ENCODE measurements around the gene OARD1. TPM values are rescaled to one million over a fixed set of nuclear protein-coding genes. Genes with fewer than 3 reads are reported as not detected.

Gene OARD1
- total RNA-seq, 1 experiment from 2014 or later = 30.8 TPM

- Histone ChIP-seq H3K36me3 (peaks cover 15% of the 10 kb centered on the region), H3K4me3 (no peak overlapping the region), H3K27ac (no peak overlapping the region), H3K9me3 (replicated peaks) (no peaks in the 10 kb centered on the region), H3K27me3 (no peaks in the 10 kb centered on the region), H3K4me1 (peaks cover 6% of the 10 kb centered on the region; the same call in 1 of the 2 replicates)
- no peak for DNase-seq
Observed at GRCh38 chr6:41064841-41065240, 7.3 kb downstream of the OARD1 start.

DNA sequence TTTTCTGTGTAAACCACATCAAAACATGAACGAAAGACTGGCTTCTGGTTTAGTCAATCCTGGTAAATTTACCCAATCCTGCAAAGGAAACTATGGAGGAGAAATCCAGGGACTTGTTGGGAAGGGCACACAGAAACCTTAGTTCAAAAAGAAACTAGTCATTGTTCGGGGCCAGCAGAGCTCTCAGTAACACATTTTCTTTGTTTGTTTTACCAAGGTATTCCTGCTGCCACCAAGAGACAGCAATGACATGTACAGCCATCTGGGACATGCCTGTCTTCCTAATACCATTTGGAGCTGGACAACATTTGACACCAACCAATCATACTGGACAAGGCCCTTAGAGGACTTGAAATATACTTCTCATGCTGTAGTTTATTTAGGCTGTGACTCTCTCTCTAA lies 8.3 kb downstream of the OARD1 start:
- DNase-seq = peak; percentile 38 to 69
- H3K36me3 ChIP-seq = peaks cover 15% of the 10 kb centered on the region
- H3K4me3 ChIP-seq = no peak overlapping the region
- no peaks in the 10 kb centered on the region for H3K9me3 ChIP-seq (replicated peaks)
- H3K27ac ChIP-seq = peak overlapping the region; percentile 21; the same call in 1 of the 2 replicates
- H3K27me3 ChIP-seq = no peaks in the 10 kb centered on the region
- H3K4me1 ChIP-seq = peaks cover 6% of the 10 kb centered on the region; the same call in 1 of the 2 replicates

DNA sequence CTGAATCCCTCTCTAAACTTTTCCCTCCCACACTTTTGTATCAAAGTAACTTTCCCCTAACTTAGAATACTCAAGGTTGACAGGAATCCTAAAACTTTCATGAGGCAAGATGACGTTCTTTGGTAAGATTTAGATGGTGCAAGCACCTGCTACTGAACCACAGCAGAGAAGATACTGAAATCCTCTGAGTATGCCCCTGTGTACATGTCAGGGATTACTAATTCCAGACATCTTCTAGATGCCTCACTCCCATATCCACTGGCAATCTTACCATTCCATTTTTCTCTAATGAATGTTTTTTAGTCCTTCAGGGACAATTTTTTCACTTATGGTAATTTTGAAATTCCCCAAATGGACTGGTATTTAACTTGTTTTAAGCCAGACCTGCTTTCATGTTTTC lies 10.1 kb downstream of the OARD1 start:
- peaks cover 6% of the 10 kb centered on the region; the same call in 1 of the 2 replicates for H3K4me1 ChIP-seq
- no peaks in the 10 kb centered on the region for H3K27me3 ChIP-seq
- no peak overlapping the region for H3K4me3 ChIP-seq
- H3K9me3 ChIP-seq (replicated peaks) = no peaks in the 10 kb centered on the region
- peaks cover 13% of the 10 kb centered on the region for H3K36me3 ChIP-seq
- no peak for DNase-seq
- H3K27ac ChIP-seq = no peak overlapping the region

DNA sequence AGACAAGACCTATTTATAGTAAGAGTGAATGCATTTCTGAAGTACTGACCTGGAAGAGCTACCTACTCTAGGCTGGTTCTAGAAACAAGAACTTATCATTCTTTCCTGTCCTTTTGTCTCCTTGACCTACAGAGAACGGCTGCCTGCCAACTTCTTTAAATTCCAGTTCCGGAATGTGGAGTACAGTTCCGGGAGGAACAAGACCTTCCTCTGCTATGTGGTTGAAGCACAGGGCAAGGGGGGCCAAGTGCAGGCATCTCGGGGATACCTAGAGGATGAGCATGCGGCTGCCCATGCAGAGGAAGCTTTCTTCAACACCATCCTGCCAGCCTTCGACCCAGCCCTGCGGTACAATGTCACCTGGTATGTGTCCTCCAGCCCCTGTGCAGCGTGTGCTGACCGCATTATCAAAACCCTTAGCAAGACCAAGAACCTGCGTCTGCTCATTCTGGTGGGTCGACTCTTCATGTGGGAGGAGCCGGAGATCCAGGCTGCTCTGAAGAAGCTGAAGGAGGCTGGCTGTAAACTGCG lies 10.9 kb downstream of the OARD1 start:
- peaks cover 6% of the 10 kb centered on the region; the same call in 1 of the 2 replicates for H3K4me1 ChIP-seq
- H3K27me3 ChIP-seq = no peaks in the 10 kb centered on the region
- DNase-seq = no peak
- no peaks in the 10 kb centered on the region for H3K9me3 ChIP-seq (replicated peaks)
- H3K4me3 ChIP-seq = no peak overlapping the region
- no peak overlapping the region for H3K27ac ChIP-seq
- peaks cover 12% of the 10 kb centered on the region for H3K36me3 ChIP-seq

DNA sequence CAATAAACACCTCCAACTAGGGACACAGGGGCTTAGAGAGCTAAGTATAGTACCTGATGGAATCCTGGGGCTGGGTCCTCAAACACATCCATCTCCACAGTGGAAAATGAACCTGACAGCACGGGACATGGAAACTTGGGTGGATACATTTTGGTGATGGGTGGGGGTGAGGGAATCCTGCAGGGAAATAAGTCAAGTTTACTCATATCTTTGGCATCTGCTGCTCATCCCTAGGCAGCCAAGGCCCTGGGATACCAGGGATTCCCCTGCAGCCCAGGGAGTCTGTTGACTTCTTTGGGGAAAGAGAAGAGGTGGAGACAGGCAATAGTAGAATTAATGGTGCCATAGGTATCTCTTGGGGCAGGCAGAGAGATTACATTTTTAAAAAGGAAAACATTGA lies 12.6 kb downstream of the OARD1 start:
- no peaks in the 10 kb centered on the region for H3K9me3 ChIP-seq (replicated peaks)
- DNase-seq = no peak
- no peak overlapping the region for H3K27ac ChIP-seq
- H3K4me1 ChIP-seq = peaks cover 20% of the 10 kb centered on the region
- H3K27me3 ChIP-seq = no peaks in the 10 kb centered on the region
- peaks cover 10% of the 10 kb centered on the region for H3K36me3 ChIP-seq
- H3K4me3 ChIP-seq = no peak overlapping the region

DNA sequence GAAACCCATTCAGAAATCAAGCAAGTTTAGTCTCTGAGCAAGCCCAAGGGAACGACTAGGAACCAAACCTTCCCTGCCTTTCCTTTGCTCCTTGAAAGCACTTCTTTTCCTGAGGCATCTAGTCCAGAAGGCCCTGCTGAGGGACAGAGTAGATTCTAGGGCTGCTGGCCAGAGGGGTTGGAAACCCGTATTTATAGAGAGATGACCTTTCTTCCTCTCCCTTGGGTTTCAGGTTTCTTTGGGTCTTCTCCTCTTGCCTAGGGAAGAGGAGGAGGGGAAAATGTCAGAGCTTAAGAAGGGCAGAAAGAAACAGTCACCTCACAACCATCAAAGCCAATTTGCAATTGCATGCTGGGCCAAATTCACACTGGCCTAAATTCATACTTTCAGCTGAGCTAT lies 13.4 kb downstream of the OARD1 start:
- no peaks in the 10 kb centered on the region for H3K9me3 ChIP-seq (replicated peaks)
- H3K27me3 ChIP-seq = no peaks in the 10 kb centered on the region
- no peak overlapping the region for H3K27ac ChIP-seq
- peaks cover 10% of the 10 kb centered on the region for H3K36me3 ChIP-seq
- no peak for DNase-seq
- no peak overlapping the region for H3K4me3 ChIP-seq
- H3K4me1 ChIP-seq = peaks cover 22% of the 10 kb centered on the region

GRCh38 chr6:41056768-41057490 lies 15.2 kb downstream of the OARD1 start:
- Histone ChIP-seq H3K4me1 (peaks cover 39% of the 10 kb centered on the region), H3K4me3 (no peak overlapping the region), H3K36me3 (peaks cover 5% of the 10 kb centered on the region; the same call in 1 of the 2 replicates), H3K9me3 (replicated peaks) (no peaks in the 10 kb centered on the region), H3K27me3 (no peaks in the 10 kb centered on the region), H3K27ac (no peak overlapping the region)
- DNase-seq = no peak

- peaks cover 48% of the 10 kb centered on the region for H3K4me1 ChIP-seq
- no peaks in the 10 kb centered on the region for H3K36me3 ChIP-seq
- H3K4me3 ChIP-seq = no peak overlapping the region
- H3K27ac ChIP-seq = peak overlapping the region; percentile 34
- H3K27me3 ChIP-seq = no peaks in the 10 kb centered on the region
- peak; percentile 63 to 79 for DNase-seq
- no peaks in the 10 kb centered on the region for H3K9me3 ChIP-seq (replicated peaks)
Observed at GRCh38 chr6:41055149-41055548, 17.0 kb downstream of the OARD1 start.

- peak overlapping the region; percentile 34 for H3K27ac ChIP-seq
- DNase-seq = peak in 1 of 2 experiments; percentile 29
- H3K9me3 ChIP-seq (replicated peaks) = no peaks in the 10 kb centered on the region
- H3K27me3 ChIP-seq = no peaks in the 10 kb centered on the region
- H3K36me3 ChIP-seq = no peaks in the 10 kb centered on the region
- H3K4me1 ChIP-seq = peaks cover 55% of the 10 kb centered on the region
- no peak overlapping the region for H3K4me3 ChIP-seq
Observed at GRCh38 chr6:41054511-41054910, 17.6 kb downstream of the OARD1 start.

DNA sequence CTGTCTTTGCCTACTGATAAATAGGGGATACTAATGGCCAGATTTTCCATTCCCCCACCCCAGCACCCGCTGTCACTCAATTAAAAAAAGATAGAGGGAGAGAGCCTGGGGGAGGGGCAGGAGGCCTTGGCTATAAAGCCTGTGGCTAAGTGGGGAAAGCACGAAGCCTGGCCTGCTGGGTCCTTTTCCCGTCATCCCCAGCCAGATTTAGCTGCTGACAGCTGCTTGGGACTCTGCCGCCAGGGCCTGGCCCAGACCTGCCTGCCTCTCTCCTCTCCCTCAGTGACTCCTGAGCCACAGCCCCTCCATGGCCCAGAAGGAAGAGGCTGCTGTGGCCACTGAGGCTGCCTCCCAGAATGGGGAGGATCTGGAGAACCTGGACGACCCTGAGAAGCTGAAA lies 19.1 kb downstream of the OARD1 start, which contains the start of gene APOBEC2:
Gene APOBEC2, plus strand, starts transcription at position 162 of the 400 bp plus-strand sequence. Its CDS starts 146 bp downstream, at position 308.
- peaks cover 64% of the 10 kb centered on the region for H3K4me1 ChIP-seq
- H3K27me3 ChIP-seq = no peaks in the 10 kb centered on the region
- peak within 1 kb of the TSS; percentile 47 for H3K27ac ChIP-seq
- H3K36me3 ChIP-seq = no peaks in the 10 kb centered on the region
- peak; percentile 79 to 87 for DNase-seq
- no peak within 1 kb of the TSS for H3K4me3 ChIP-seq
- no peaks in the 10 kb centered on the region for H3K9me3 ChIP-seq (replicated peaks)

DNA sequence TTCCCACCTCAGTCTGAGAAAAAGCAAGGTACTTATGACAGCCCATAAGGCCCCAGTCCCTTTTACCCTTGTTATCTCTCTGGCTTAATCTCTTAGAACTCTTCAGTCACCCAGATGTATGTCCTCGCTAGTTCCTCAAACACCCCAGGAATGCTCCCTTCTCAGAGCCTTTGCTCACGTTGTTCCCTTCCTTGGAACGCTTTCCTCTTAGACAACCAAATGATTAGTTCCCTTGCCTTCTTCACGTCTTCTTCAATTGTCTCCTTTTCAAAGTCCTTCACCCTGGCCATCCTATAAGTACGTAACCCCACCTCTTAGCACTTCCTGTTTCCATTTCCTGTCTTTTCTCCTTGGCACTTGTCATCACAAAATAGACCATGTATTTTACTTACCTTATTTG lies 20.3 kb downstream of the OARD1 start:
- Histone ChIP-seq H3K27ac (no peak overlapping the region), H3K36me3 (no peaks in the 10 kb centered on the region), H3K4me1 (peaks cover 64% of the 10 kb centered on the region), H3K27me3 (no peaks in the 10 kb centered on the region), H3K4me3 (no peak overlapping the region), H3K9me3 (replicated peaks) (no peaks in the 10 kb centered on the region)
- no peak for DNase-seq

DNA sequence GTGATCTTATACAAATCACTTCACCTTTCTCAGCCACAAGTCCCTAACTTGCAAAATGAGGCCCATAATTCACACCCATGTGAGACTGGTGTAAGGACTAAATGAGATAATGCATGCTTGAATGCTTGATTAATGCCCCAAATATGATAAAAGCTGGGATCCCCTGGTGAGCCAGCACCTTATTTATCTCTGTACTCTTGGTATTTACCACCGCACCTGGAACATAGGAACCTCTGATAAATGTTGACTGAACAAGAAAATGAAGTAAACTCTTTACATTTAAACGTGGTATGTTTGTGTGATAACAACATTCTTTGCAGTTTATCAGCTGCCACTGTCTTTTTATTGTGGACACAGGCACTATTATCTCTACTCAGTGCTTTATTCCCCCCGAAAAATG lies 21.6 kb downstream of the OARD1 start:
- Histone ChIP-seq H3K4me1 (peaks cover 67% of the 10 kb centered on the region), H3K4me3 (no peak overlapping the region), H3K27me3 (no peaks in the 10 kb centered on the region), H3K9me3 (replicated peaks) (no peaks in the 10 kb centered on the region), H3K27ac (no peak overlapping the region), H3K36me3 (no peaks in the 10 kb centered on the region)
- no peak for DNase-seq

- Histone ChIP-seq H3K27ac (peak overlapping the region; percentile 5; the same call in 1 of the 2 replicates), H3K4me1 (peaks cover 67% of the 10 kb centered on the region), H3K4me3 (no peak overlapping the region), H3K36me3 (no peaks in the 10 kb centered on the region), H3K27me3 (no peaks in the 10 kb centered on the region), H3K9me3 (replicated peaks) (no peaks in the 10 kb centered on the region)
- no peak for DNase-seq
Observed at GRCh38 chr6:41049955-41050354, 22.2 kb downstream of the OARD1 start.

- no peak overlapping the region for H3K4me3 ChIP-seq
- peaks cover 62% of the 10 kb centered on the region for H3K4me1 ChIP-seq
- H3K36me3 ChIP-seq = no peaks in the 10 kb centered on the region
- H3K9me3 ChIP-seq (replicated peaks) = no peaks in the 10 kb centered on the region
- H3K27ac ChIP-seq = peak overlapping the region; percentile 5; the same call in 1 of the 2 replicates
- peak; percentile 72 to 78 for DNase-seq
- H3K27me3 ChIP-seq = no peaks in the 10 kb centered on the region
Observed at GRCh38 chr6:41049521-41049920, 22.6 kb downstream of the OARD1 start.

Data from SJCRH30 (cell line).